K562 (cell line): ENCODE results near the gene NR3C2. TPM values are rescaled to one million over a fixed set of nuclear protein-coding genes. Genes with fewer than 3 reads are reported as not detected.

ENCODE experiments used
- ATAC-seq: fragments of 200-7000 bp; cut with Tn5 transposase; 3 replicates; pipeline ENCODE4 v1.9.1; 2020; ENCODE audit warnings: moderate library complexity
- BruUV-seq: library from RNA; stranded (reverse); fragments of 400-500 nt; replicated peaks from 2 replicates; lab custom pipeline; 2021; lab: Mats Ljungman, UMichigan
- CTCF ChIA-PET: fragments of 300-600 bp; formaldehyde crosslinking; extraction: SDS; loops from one replicate; lab custom pipeline; 2021; ENCODE audit warnings: low intra/inter-chr PET ratio; lab: Yijun Ruan, JAX
- POLR2A ChIA-PET: fragments of 300-600, 350-650 bp; sonication (Branson Sonifier 250); formaldehyde crosslinking; extraction: SDS; loops from one replicate; lab custom pipeline; 2021; ENCODE audit warnings: antibody characterized with exemption, inconsistent platforms; lab: Yijun Ruan, JAX
- DNase-seq, 4 experiments: peaks; one replicate each; pipeline versions ENCODE4 v3.0.0 to v3.0.0-alpha.2; 2011 to 2018; ENCODE audit warnings: low spot score in 3 of 4, mixed read lengths in 3 of 4; ENCODE audit errors: extremely low read depth in 1 of 4
- FAIRE-seq: peaks from 2 replicates; lab custom pipeline; 2011; peaks lifted over from hg19 to GRCh38; lab: Jason Lieb, UNC
- H2AFZ ChIP-seq: 2 replicates; pipeline ENCODE4 v1.6.0; 2011; ENCODE audit warnings: low read depth, low read length, control low read depth, inconsistent platforms
- H3K27ac ChIP-seq: fragments of 200-600 bp; 3 replicates; pipeline ENCODE4 v1.8.0; 2011; ENCODE audit warnings: low read depth, mild to moderate bottlenecking, control low read depth, inconsistent platforms, low read length, moderate library complexity, mixed read lengths; ENCODE audit errors: extremely low read depth
- H3K27me3 ChIP-seq, 2 experiments: fragments of 300-600 bp in 1 of 2; 2 replicates in 1 of 2; 3 replicates in 1 of 2; pipeline versions ENCODE4 v1.6.0 to v1.8.0; 2011; ENCODE audit warnings: inconsistent platforms in 2 of 2, low read length in 2 of 2, mild to moderate bottlenecking in 1 of 2, mixed read lengths in 1 of 2, moderate library complexity in 1 of 2; ENCODE audit not compliant: control insufficient read depth in 2 of 2, insufficient read depth in 2 of 2
- H3K36me3 ChIP-seq: fragments of 300-600 bp; 3 replicates; pipeline ENCODE4 v1.8.0; 2011; ENCODE audit warnings: mild to moderate bottlenecking, low read length, inconsistent platforms; ENCODE audit not compliant: control insufficient read depth, insufficient read depth
- H3K4me1 ChIP-seq, 2 experiments: fragments of 200-600 bp in 1 of 2; replicated peaks in 1 of 2; 2 replicates in 1 of 2; 3 replicates in 1 of 2; pipeline versions ENCODE4 v1.5.1 to v1.8.0; 2011; ENCODE audit warnings: inconsistent platforms in 2 of 2, low read length in 2 of 2, mild to moderate bottlenecking in 1 of 2, mixed read lengths in 1 of 2, moderate library complexity in 1 of 2; ENCODE audit not compliant: control insufficient read depth in 2 of 2, insufficient read depth in 2 of 2
- H3K4me2 ChIP-seq: 2 replicates; pipeline ENCODE4 v1.6.1; 2011; ENCODE audit warnings: low read length, control low read depth, inconsistent platforms, mixed read lengths; ENCODE audit not compliant: insufficient read depth
- H3K4me3 ChIP-seq: fragments of 200-600 bp; sonication (generic), shearing (Covaris generic); 2 replicates; pipeline ENCODE4 v1.5.1; 2016; ENCODE audit warnings: control low read depth, inconsistent platforms
- H3K79me2 ChIP-seq: fragments of 200-600 bp; 3 replicates; pipeline ENCODE4 v1.8.0; 2011; ENCODE audit warnings: low read length, inconsistent platforms; ENCODE audit not compliant: control insufficient read depth, insufficient read depth
- H3K9ac ChIP-seq, 2 experiments: 2 replicates each; pipeline versions ENCODE4 v1.6.0 to v1.6.1; 2011; ENCODE audit warnings: low read depth in 2 of 2, low read length in 2 of 2, control low read depth in 1 of 2, inconsistent platforms in 1 of 2, mild to moderate bottlenecking in 1 of 2, mixed read lengths in 1 of 2; ENCODE audit not compliant: insufficient read depth in 1 of 2
- H3K9me1 ChIP-seq: one replicate; pipeline ENCODE4 v1.6.0; 2011; ENCODE audit warnings: inconsistent platforms, mild to moderate bottlenecking, low read length, moderate library complexity; ENCODE audit not compliant: control insufficient read depth, insufficient read depth
- H3K9me3 ChIP-seq: replicated peaks from 2 replicates; pipeline ENCODE4 v1.5.1; 2011; ENCODE audit warnings: low read depth, low read length, inconsistent platforms; ENCODE audit not compliant: control insufficient read depth, insufficient read depth
- H4K20me1 ChIP-seq: replicated peaks from 2 replicates; pipeline ENCODE4 v1.6.1; 2011; ENCODE audit warnings: low read length, inconsistent platforms, mixed read lengths; ENCODE audit not compliant: control insufficient read depth, insufficient read depth
- BRF1 ChIP-seq: IDR thresholded peaks from 3 replicates; pipeline ENCODE4 v1.6.1; 2011; ENCODE audit warnings: borderline replicate concordance, mild to moderate bottlenecking; ENCODE audit not compliant: insufficient read length; ENCODE audit errors: extremely low read depth
- CBX2 ChIP-seq: fragments of 200-600 bp; sonication (generic); IDR thresholded peaks from one replicate; pipeline ENCODE4 v1.6.1; 2012; ENCODE audit warnings: mild to moderate bottlenecking, low read length, inconsistent platforms; ENCODE audit not compliant: insufficient read depth, poor library complexity, severe bottlenecking
- EGR1 ChIP-seq: fragments of 450-650 bp; conservative IDR thresholded peaks from 2 replicates; pipeline ENCODE4 v1.6.1; 2017; ENCODE audit warnings: mild to moderate bottlenecking
- EP300 ChIP-seq: IDR thresholded peaks from 2 replicates; pipeline ENCODE4 v1.6.1; 2012; ENCODE audit warnings: low read length, improper control_type of control experiment
- HMG20B ChIP-seq: fragments of 250-450 bp; sonication (Bioruptor Pico); IDR thresholded peaks from 2 replicates; pipeline ENCODE4 v1.5.0; 2021; ENCODE audit warnings: mild to moderate bottlenecking
- NBN ChIP-seq: fragments of 450-650 bp; IDR thresholded peaks from 2 replicates; pipeline ENCODE4 v1.6.1; 2016; ENCODE audit warnings: low read depth, mild to moderate bottlenecking
- NFE2L1 ChIP-seq: fragments of 450-650 bp; IDR thresholded peaks from 2 replicates; pipeline ENCODE4 v1.6.1; 2016; ENCODE audit warnings: missing genetic modification characterization, low read depth, mild to moderate bottlenecking, missing compliant biosample characterization, moderate library complexity, borderline replicate concordance
- RFX1 ChIP-seq: fragments of 450-650 bp; IDR thresholded peaks from 2 replicates; pipeline ENCODE4 v1.6.1; 2016; ENCODE audit warnings: mild to moderate bottlenecking, moderate library complexity
- ZNF197 ChIP-seq: fragments of 200-800 bp; sonication (Bioruptor generic); IDR thresholded peaks from 2 replicates; pipeline ENCODE4 v1.6.1; 2016; ENCODE audit warnings: low read depth, missing genetic modification characterization, missing compliant biosample characterization
- ZNF3 ChIP-seq: fragments of 250-450 bp; sonication (Bioruptor Pico); IDR thresholded peaks from 2 replicates; pipeline ENCODE4 v1.5.0; 2021; ENCODE audit warnings: mild to moderate bottlenecking, moderate library complexity
- ZNF507 ChIP-seq: conservative IDR thresholded peaks from 2 replicates; pipeline ENCODE4 v1.6.1; 2017; ENCODE audit warnings: missing genetic modification characterization, missing compliant biosample characterization
- WGBS: fragments of 100-300 bp; shearing (Covaris generic); methylation state at CpG from one replicate; pipeline ENCODE4 v1.1.6; 2016; ENCODE audit warnings: low coverage, mixed read lengths; ENCODE audit not compliant: insufficient coverage; ENCODE audit errors: missing lambda C conversion rate; 5-methylcytosine and 5-hydroxymethylcytosine counted together
- in situ Hi-C: fragments of 300-500 bp; cut with MboI; formaldehyde crosslinking; loops from 4 replicates; pipeline ENCODE4 v1.15.0; 2018; ENCODE audit warnings: inconsistent platforms, mixed read lengths
- intact Hi-C: fragments of 100-400 bp; cut with micrococcal nuclease; formaldehyde crosslinking; loops from 2 replicates; pipeline ENCODE4 v1.14.2; 2022
- polyA plus RNA-seq, 8 experiments: library from polyadenylated mRNA; depleted of rRNA in 4 of 8; stranded (reverse) in 5 of 8; unstranded in 3 of 8; fragments of >200 nt; fragmentation: Nextera tagmentation in 2 of 8; fragmentation: Illumina TruSeq in 1 of 8; extraction: Ambion mirVana in 2 of 8; extraction: Trizol in 1 of 8; gene quantifications; 2 replicates each; pipeline versions ENCODE4 v1.2.1 to v1.2.3, GENCODE V29; 2011 to 2014; ENCODE audit warnings: inconsistent platforms in 1 of 8, missing spikeins in 1 of 8
- total RNA-seq, 7 experiments: library from RNA; depleted of rRNA in 6 of 7; stranded (reverse); fragments of >200 nt in 6 of 7; fragmentation: Illumina TruSeq in 2 of 7; extraction: Trizol in 2 of 7; gene quantifications; 2 replicates each; pipeline versions ENCODE4 v1.2.1 to v1.2.3, GENCODE V29; 2011 to 2021; ENCODE audit warnings: low replicate concordance in 1 of 7

The NR3C2 gene
- total and polyA plus RNA-seq, 9 of the 15 experiments (the other 6 are each of a cell fraction or from before 2014, with no cell fraction given), result 0.01 to 0.28 (median 0.16) TPM; not detected in 2

- H2AFZ ChIP-seq, result no peak overlapping the region
- 4% methylated on average over 2 of the region's 2 CpGs for WGBS
- no peak for FAIRE-seq
- ChIA-PET CTCF (no interaction called here), POLR2A (no interaction called here)
- H3K9ac ChIP-seq, result no peak overlapping the region
- H3K4me2 ChIP-seq, result no peak overlapping the region
- no peaks in the 10 kb centered on the region for H4K20me1 ChIP-seq
- intact Hi-C loops, result no loop called here
- no peak for ATAC-seq
- no peaks in the 10 kb centered on the region for H3K9me3 ChIP-seq
- H3K27me3 ChIP-seq, result no peaks in the 10 kb centered on the region
- in situ Hi-C loops, result no loop called here
- no peaks in the 10 kb centered on the region for H3K79me2 ChIP-seq
- no peaks in the 10 kb centered on the region for H3K9me1 ChIP-seq
- no peak overlapping the region for H3K27ac ChIP-seq
- no peak for DNase-seq
- H3K4me3 ChIP-seq, result no peak overlapping the region
- H3K36me3 ChIP-seq, result no peaks in the 10 kb centered on the region
- TF ChIP-seq BRF1 (no peak), ZNF197 (no peak), EP300 (no peak), NFE2L1 (tag) (no peak), CBX2 (no peak), RFX1 (no peak), EGR1 (no peak), ZNF507 (tag) (no peak), HMG20B (CRISPR knock-in tag) (no peak), NBN (no peak), ZNF3 (CRISPR knock-in tag) (no peak)
- BruUV-seq, result no TSS peak
- no peaks in the 10 kb centered on the region for H3K4me1 ChIP-seq
These were observed 178.4 kb downstream of the NR3C2 start for GRCh38 chr4:148263802-148264201.
